NCI-H1105 (cell line): ENCODE measurements around the gene ABLIM3.
"Not testable (repeated sequence)": the region's sequence is repeated elsewhere in the genome, so short reads cannot be mapped to it uniquely, and the experiment has no call there.

Experiments
- DNase-seq: peaks from one replicate; lab custom pipeline; 2025; lab: John Stamatoyannopoulos, UW

ABLIM3 gene

GRCh38 chr5:149257889-149258705, 116.8 kb downstream of the ABLIM3 start:
- DNase-seq: no peak

- no peak for DNase-seq
Measured at GRCh38 chr5:149260761-149261160, 119.5 kb downstream of the ABLIM3 start.

GRCh38 chr5:149261246-149261645, 120.0 kb downstream of the ABLIM3 start:
- DNase-seq: no peak

- no peak for DNase-seq
Measured at GRCh38 chr5:149262315-149262714, 121.0 kb downstream of the ABLIM3 start.

- peak; percentile 28 for DNase-seq
Measured at GRCh38 chr5:149264439-149265067, 123.3 kb downstream of the ABLIM3 start.

GRCh38 chr5:149265068-149265465, 123.8 kb downstream of the ABLIM3 start:
- DNase-seq: no peak

GRCh38 chr5:149265597-149265996, 124.3 kb downstream of the ABLIM3 start:
- DNase-seq: no peak

GRCh38 chr5:149267241-149267973, 126.1 kb downstream of the ABLIM3 start:
- no peak for DNase-seq

GRCh38 chr5:149268928-149269557, 127.8 kb downstream of the ABLIM3 start:
- peak; percentile 13 for DNase-seq

GRCh38 chr5:149271195-149271715, 130.0 kb downstream of the ABLIM3 start:
- DNase-seq: no peak

- no peak for DNase-seq
Measured at GRCh38 chr5:149271716-149272563, 130.6 kb downstream of the ABLIM3 start, which contains the start of gene AFAP1L1. Gene AFAP1L1, plus strand, starts transcription at chr5:149271859. Its CDS starts 110 bp downstream, at chr5:149271969.

GRCh38 chr5:149272781-149273180, 131.5 kb downstream of the ABLIM3 start:
- DNase-seq: not testable (repeated sequence)

- DNase-seq: no peak
Measured at GRCh38 chr5:149273237-149273636, 131.9 kb downstream of the ABLIM3 start.

GRCh38 chr5:149273950-149274349, 132.7 kb downstream of the ABLIM3 start:
- DNase-seq: no peak

GRCh38 chr5:149274939-149275338, 133.6 kb downstream of the ABLIM3 start:
- no peak for DNase-seq

GRCh38 chr5:149277801-149278200, 136.5 kb downstream of the ABLIM3 start:
- DNase-seq: no peak

GRCh38 chr5:149278451-149279210, 137.3 kb downstream of the ABLIM3 start:
- no peak for DNase-seq

GRCh38 chr5:149279661-149280060, 138.4 kb downstream of the ABLIM3 start:
- DNase-seq: no peak

GRCh38 chr5:149280124-149280523, 138.8 kb downstream of the ABLIM3 start:
- no peak for DNase-seq

- no peak for DNase-seq
Measured at GRCh38 chr5:149280802-149281201, 139.5 kb downstream of the ABLIM3 start.
